Liver (tissue), 9 donors: Measurements from ENCODE around the gene EHMT1. TPM values are rescaled to one million over a fixed set of nuclear protein-coding genes. Genes with fewer than 3 reads are reported as not detected.

ENCODE experiments used
- DNase-seq: peaks from one replicate; pipeline ENCODE4 v3.0.0-alpha.2; 2017; ENCODE audit warnings: low spot score
- H3K27ac ChIP-seq, 2 donors: one replicate each; pipeline ENCODE4 v1.7.0; 2013; ENCODE audit warnings: inconsistent platforms in 2 of 2, low read length in 2 of 2, control low read depth in 1 of 2, low read depth in 1 of 2, mild to moderate bottlenecking in 1 of 2
- H3K27me3 ChIP-seq, 4 donors: one replicate each; pipeline versions ENCODE4 v1.6.1 to v1.7.0; 2013; ENCODE audit warnings: low read length in 3 of 4, inconsistent platforms in 1 of 4, mild to moderate bottlenecking in 1 of 4, moderate library complexity in 1 of 4; ENCODE audit not compliant: control insufficient read depth in 4 of 4, insufficient read depth in 4 of 4
- H3K36me3 ChIP-seq, 4 donors: one replicate each; pipeline versions ENCODE4 v1.6.1 to v1.7.0; 2013; ENCODE audit warnings: low read length in 3 of 4, mild to moderate bottlenecking in 3 of 4, low read depth in 1 of 4, moderate library complexity in 1 of 4; ENCODE audit not compliant: control insufficient read depth in 4 of 4, insufficient read depth in 3 of 4
- H3K4me1 ChIP-seq, 4 donors: one replicate each; pipeline versions ENCODE4 v1.6.1 to v1.7.0; 2013; ENCODE audit warnings: low read length in 3 of 4, mild to moderate bottlenecking in 3 of 4, moderate library complexity in 1 of 4; ENCODE audit not compliant: control insufficient read depth in 4 of 4, insufficient read depth in 4 of 4
- H3K4me3 ChIP-seq, 3 donors: one replicate each; pipeline versions ENCODE4 v1.6.1 to v1.7.0; 2013; ENCODE audit warnings: low read length in 3 of 3, control low read depth in 1 of 3, low read depth in 1 of 3, mild to moderate bottlenecking in 1 of 3
- H3K9ac ChIP-seq, 2 donors: one replicate each; pipeline ENCODE4 v1.7.0; 2013; ENCODE audit warnings: low read length in 2 of 2, mild to moderate bottlenecking in 2 of 2, moderate library complexity in 2 of 2, control low read depth in 1 of 2, low read depth in 1 of 2
- H3K9me3 ChIP-seq, 4 donors: one replicate each; pipeline versions ENCODE4 v1.6.1 to v1.7.0; 2013; ENCODE audit warnings: low read length in 3 of 4; ENCODE audit not compliant: control insufficient read depth in 4 of 4
- ATF3 ChIP-seq: IDR thresholded peaks from 2 replicates; pipeline ENCODE4 v1.6.1; 2016; ENCODE audit warnings: antibody characterized with exemption
- CTCF ChIP-seq: fragments of 150-350 bp; IDR thresholded peaks from 2 replicates; pipeline ENCODE4 v1.5.1; 2017; ENCODE audit warnings: improper control_type of control experiment, low read depth, low read length; ENCODE audit not compliant: missing input control
- EGR1 ChIP-seq, 2 donors: IDR thresholded peaks; 2 replicates each; pipeline ENCODE4 v1.6.1; 2016 to 2018; ENCODE audit warnings: antibody characterized with exemption in 2 of 2, low read depth in 2 of 2
- FOXA1 ChIP-seq: IDR thresholded peaks from 2 replicates; pipeline ENCODE4 v1.6.1; 2016; ENCODE audit warnings: antibody characterized with exemption
- FOXA2 ChIP-seq: IDR thresholded peaks from 2 replicates; pipeline ENCODE4 v1.6.1; 2016; ENCODE audit warnings: antibody characterized with exemption
- GABPA ChIP-seq, 2 donors: IDR thresholded peaks in 1 of 2; conservative IDR thresholded peaks in 1 of 2; 2 replicates each; pipeline ENCODE4 v1.6.1; 2016; ENCODE audit warnings: antibody characterized with exemption in 2 of 2, mild to moderate bottlenecking in 1 of 2, moderate library complexity in 1 of 2
- HNF4A ChIP-seq, 2 donors: conservative IDR thresholded peaks; 2 replicates each; pipeline ENCODE4 v1.6.1; 2016; ENCODE audit warnings: antibody characterized with exemption in 2 of 2, mild to moderate bottlenecking in 2 of 2
- HNF4G ChIP-seq: IDR thresholded peaks from 2 replicates; pipeline ENCODE4 v1.6.1; 2016; ENCODE audit warnings: antibody characterized with exemption
- JUND ChIP-seq, 2 donors: IDR thresholded peaks; 2 replicates each; pipeline ENCODE4 v1.6.1; 2016; ENCODE audit warnings: antibody characterized with exemption in 2 of 2
- MAX ChIP-seq: IDR thresholded peaks from 2 replicates; pipeline ENCODE4 v1.6.1; 2016; ENCODE audit warnings: antibody characterized with exemption
- NR2F2 ChIP-seq: IDR thresholded peaks from 2 replicates; pipeline ENCODE4 v1.6.1; 2016; ENCODE audit warnings: antibody characterized with exemption
- RAD21 ChIP-seq, 2 donors: IDR thresholded peaks; 2 replicates each; pipeline ENCODE4 v1.6.1; 2016; ENCODE audit warnings: antibody characterized with exemption in 2 of 2, mild to moderate bottlenecking in 2 of 2
- REST ChIP-seq: IDR thresholded peaks from 2 replicates; pipeline ENCODE4 v1.6.1; 2016; ENCODE audit warnings: antibody characterized with exemption, mild to moderate bottlenecking
- RXRA ChIP-seq, 2 donors: IDR thresholded peaks; 2 replicates each; pipeline ENCODE4 v1.6.1; 2017 to 2018; ENCODE audit warnings: antibody characterized with exemption in 2 of 2, mild to moderate bottlenecking in 1 of 2
- SP1 ChIP-seq: IDR thresholded peaks from 2 replicates; pipeline ENCODE4 v1.6.1; 2018; ENCODE audit warnings: antibody characterized with exemption, mild to moderate bottlenecking
- TAF1 ChIP-seq: conservative IDR thresholded peaks from 2 replicates; pipeline ENCODE4 v1.6.1; 2016; ENCODE audit warnings: antibody characterized with exemption, mild to moderate bottlenecking
- YY1 ChIP-seq: IDR thresholded peaks from 2 replicates; pipeline ENCODE4 v1.6.1; 2016; ENCODE audit warnings: antibody characterized with exemption, mild to moderate bottlenecking
- ZBTB33 ChIP-seq: IDR thresholded peaks from 2 replicates; pipeline ENCODE4 v1.6.1; 2016; ENCODE audit warnings: antibody characterized with exemption
- WGBS: extraction: QIAGEN DNeasy Blood & Tissue Kit; methylation state at CpG from one replicate; pipeline ENCODE4 v1.1.7; 2013; 5-methylcytosine and 5-hydroxymethylcytosine counted together
- polyA plus RNA-seq, 2 donors: library from polyadenylated mRNA; stranded (reverse) in 1 of 2; unstranded in 1 of 2; fragments of 200-250 nt in 1 of 2; fragments of >200 nt in 1 of 2; fragmentation: Nextera tagmentation in 1 of 2; extraction: Ambion mirVana in 1 of 2; gene quantifications; one replicate each; pipeline versions ENCODE4 v1.2.1 to v1.2.3, GENCODE V29; 2013 to 2015
- total RNA-seq, 2 donors: library from RNA; depleted of rRNA; stranded (reverse); fragments of >200 nt; gene quantifications; one replicate each; pipeline ENCODE4 v1.2.3, GENCODE V29; 2014
- donor health status: healthy.
- donor health status: healthy.
- donor health status: healthy.
- donor health status: healthy.
- donor health status: healthy.

Gene EHMT1
- total and polyA plus RNA-seq, 4 donors: 16.1 to 48.2 (median 27.3) TPM

GRCh38 chr9:137728444-137729311 lies 109.9 kb downstream of the EHMT1 start:
- no peak overlapping the region for H3K27ac ChIP-seq
- no peak overlapping the region for H3K4me3 ChIP-seq
- no peak for DNase-seq
- H3K36me3 ChIP-seq: peaks cover 1 to 37% (median 25%) of the 10 kb centered on the region in 4 donors
- H3K9me3 ChIP-seq: no peaks in the 10 kb centered on the region
- no peak overlapping the region for H3K9ac ChIP-seq
- TF ChIP-seq HNF4G: no peak
- TF ChIP-seq JUND (IDR thresholded peaks at IDR 0.05): no peak
- no peak for TF ChIP-seq FOXA1
- no peak for TF ChIP-seq YY1
- no peak for TF ChIP-seq REST
- no peak for TF ChIP-seq ATF3
- no peak for TF ChIP-seq FOXA2
- TF ChIP-seq EGR1 (IDR thresholded peaks at IDR 0.05; ENCODE audit: low read depth in 2 of 2): no peak
- no peak for TF ChIP-seq TAF1
- peaks cover 0 to 7% (median 1%) of the 10 kb centered on the region in 4 donors for H3K4me1 ChIP-seq
- 95% methylated on average over 20 of the region's 20 CpGs for WGBS
- no peaks in the 10 kb centered on the region for H3K27me3 ChIP-seq

GRCh38 chr9:137731216-137731946 lies 112.6 kb downstream of the EHMT1 start:
- WGBS: 97% methylated on average over 18 of the region's 18 CpGs
- DNase-seq: no peak
- Histone ChIP-seq H3K27me3 (no peaks in the 10 kb centered on the region), H3K9me3 (no peaks in the 10 kb centered on the region), H3K4me1 (peaks cover 0 to 7% (median 1%) of the 10 kb centered on the region in 4 donors), H3K9ac (no peak overlapping the region), H3K27ac (no peak overlapping the region), H3K36me3 (peaks cover 1 to 37% (median 25%) of the 10 kb centered on the region in 4 donors), H3K4me3 (no peak overlapping the region)
- TF ChIP-seq NR2F2: no peak
- no peak for TF ChIP-seq RAD21 (IDR thresholded peaks at IDR 0.05)
- TF ChIP-seq ZBTB33: no peak
- no peak for TF ChIP-seq CTCF
- TF ChIP-seq FOXA2: no peak
- TF ChIP-seq TAF1: no peak
- TF ChIP-seq HNF4A (conservative IDR thresholded peaks at IDR 0.05): no peak
- TF ChIP-seq SP1: no peak
- TF ChIP-seq FOXA1: no peak
- no peak for TF ChIP-seq EGR1 (IDR thresholded peaks at IDR 0.05; ENCODE audit: low read depth in 2 of 2)
- TF ChIP-seq REST: no peak
- no peak for TF ChIP-seq HNF4G
- no peak for TF ChIP-seq JUND (IDR thresholded peaks at IDR 0.05)
- TF ChIP-seq RXRA (IDR thresholded peaks at IDR 0.05): no peak
- TF ChIP-seq YY1: no peak
- no peak for TF ChIP-seq GABPA (IDR thresholded peaks at IDR 0.05 in 1 of 2, conservative IDR thresholded peaks at IDR 0.05 in 1 of 2)
- TF ChIP-seq MAX: no peak
